Brain microvascular endothelial cell (primary cell): ENCODE data around the gene SLC22A23.

Source experiments
- DNase-seq: peaks from one replicate; pipeline ENCODE4 v3.0.0-alpha.2; 2020
- H3K27ac ChIP-seq: fragments of 250-450 bp; sonication (Bioruptor Pico); 2 replicates; pipeline ENCODE4 v1.5.1; 2020; ENCODE audit warnings: mild to moderate bottlenecking, moderate library complexity
- H3K27me3 ChIP-seq: fragments of 250-450 bp; sonication (Bioruptor Pico); replicated peaks from 2 replicates; pipeline ENCODE4 v1.5.1; 2020; ENCODE audit warnings: mild to moderate bottlenecking
- H3K36me3 ChIP-seq: fragments of 250-450 bp; sonication (Bioruptor Pico); replicated peaks from 2 replicates; pipeline ENCODE4 v1.5.1; 2020; ENCODE audit warnings: mild to moderate bottlenecking
- H3K4me3 ChIP-seq: 2 replicates; pipeline ENCODE4 v1.5.1; 2011; ENCODE audit warnings: low read depth, mild to moderate bottlenecking, control low read depth, low read length, moderate library complexity
- CTCF ChIP-seq: IDR thresholded peaks from 2 replicates; pipeline ENCODE4 v1.5.1; 2011; ENCODE audit warnings: low read depth, mild to moderate bottlenecking, moderate library complexity, low read length, control low read depth, inconsistent platforms; ENCODE audit errors: missing control alignments
- in situ Hi-C: cut with HindIII; loops from 2 replicates; pipeline ENCODE4 v1.10.0; 2017; ENCODE audit warnings: low sequenced_read_pairs, low pct_ligation_motif_present

The SLC22A23 gene

GRCh38 chr6:3326184-3326971, 130.5 kb downstream of the SLC22A23 start:
- H3K36me3 ChIP-seq = no peaks in the 10 kb centered on the region
- no peaks in the 10 kb centered on the region for H3K27me3 ChIP-seq
- no peak overlapping the region for H3K27ac ChIP-seq
- TF ChIP-seq CTCF = no peak
- no peak for DNase-seq
- no peak overlapping the region for H3K4me3 ChIP-seq
- in situ Hi-C loops = no loop called here

DNA sequence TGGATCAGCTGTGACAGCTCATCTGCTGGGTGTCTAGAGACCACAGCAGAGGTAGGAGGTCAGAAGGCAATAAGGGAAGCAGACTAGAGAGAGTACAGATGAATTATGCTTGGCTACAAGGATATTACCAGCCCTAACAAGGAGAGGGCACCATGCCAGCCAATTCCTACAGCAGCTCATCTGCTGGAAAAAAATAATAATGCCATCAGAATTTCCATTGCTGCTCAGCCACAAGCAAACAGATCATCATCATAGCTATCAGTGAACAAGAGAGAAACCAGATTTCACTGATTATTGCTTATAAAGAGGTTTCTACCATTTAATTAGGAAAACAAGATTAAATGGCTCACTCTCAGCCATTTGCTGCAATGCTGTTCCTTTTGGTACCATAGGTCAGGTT, 131.6 kb downstream of the SLC22A23 start:
- H3K27ac ChIP-seq = peak overlapping the region; percentile 82
- in situ Hi-C loops = no loop called here
- peak; percentile 63 for DNase-seq
- H3K36me3 ChIP-seq = no peaks in the 10 kb centered on the region
- H3K27me3 ChIP-seq = no peaks in the 10 kb centered on the region
- no peak overlapping the region for H3K4me3 ChIP-seq
- TF ChIP-seq CTCF = no peak

GRCh38 chr6:3324262-3324942, 132.4 kb downstream of the SLC22A23 start:
- peak; percentile 99 for DNase-seq
- H3K4me3 ChIP-seq = no peak overlapping the region
- no peaks in the 10 kb centered on the region for H3K27me3 ChIP-seq
- no peaks in the 10 kb centered on the region for H3K36me3 ChIP-seq
- peak overlapping the region; percentile 82 for H3K27ac ChIP-seq
- in situ Hi-C loops = no loop called here
- TF ChIP-seq CTCF = no peak

DNA sequence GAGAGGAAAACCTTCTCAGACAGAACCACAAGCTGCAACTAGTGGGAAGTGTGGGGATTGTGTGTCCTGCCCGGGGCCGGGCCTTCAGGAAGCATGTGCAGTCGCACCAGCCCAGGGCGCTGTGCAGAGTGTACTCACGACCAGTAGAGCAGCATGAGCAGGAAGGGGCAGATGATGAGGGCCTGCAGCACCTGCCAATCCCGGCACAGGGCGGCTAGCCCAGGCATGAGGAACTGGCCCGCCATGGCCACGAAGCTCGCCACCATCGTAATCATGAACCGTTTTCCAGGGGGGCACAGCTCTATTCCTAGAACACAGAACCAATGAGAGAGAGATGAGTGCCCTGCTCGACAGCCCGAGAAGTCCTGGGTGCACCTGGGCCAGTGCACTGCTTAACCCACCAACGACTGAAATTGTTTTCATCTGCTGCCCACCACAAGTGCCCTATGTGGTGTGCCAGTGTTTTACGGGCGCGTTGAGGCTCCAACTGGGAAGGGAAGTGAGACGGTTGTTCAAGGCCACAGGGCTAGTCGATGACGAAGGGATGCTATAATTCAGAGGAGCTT, 133.1 kb downstream of the SLC22A23 start:
- Histone ChIP-seq H3K4me3 (no peak overlapping the region), H3K36me3 (no peaks in the 10 kb centered on the region), H3K27me3 (no peaks in the 10 kb centered on the region), H3K27ac (peak overlapping the region; percentile 82)
- no peak for TF ChIP-seq CTCF
- DNase-seq = no peak
- in situ Hi-C loops = no loop called here

- H3K4me3 ChIP-seq = no peak overlapping the region
- H3K36me3 ChIP-seq = no peaks in the 10 kb centered on the region
- H3K27me3 ChIP-seq = no peaks in the 10 kb centered on the region
- DNase-seq = no peak
- TF ChIP-seq CTCF = no peak
- no peak overlapping the region for H3K27ac ChIP-seq
- in situ Hi-C loops = no loop called here
Measured at GRCh38 chr6:3323148-3323547, 133.7 kb downstream of the SLC22A23 start.
